ENCODE results near the gene SLC8A1.

DNA sequence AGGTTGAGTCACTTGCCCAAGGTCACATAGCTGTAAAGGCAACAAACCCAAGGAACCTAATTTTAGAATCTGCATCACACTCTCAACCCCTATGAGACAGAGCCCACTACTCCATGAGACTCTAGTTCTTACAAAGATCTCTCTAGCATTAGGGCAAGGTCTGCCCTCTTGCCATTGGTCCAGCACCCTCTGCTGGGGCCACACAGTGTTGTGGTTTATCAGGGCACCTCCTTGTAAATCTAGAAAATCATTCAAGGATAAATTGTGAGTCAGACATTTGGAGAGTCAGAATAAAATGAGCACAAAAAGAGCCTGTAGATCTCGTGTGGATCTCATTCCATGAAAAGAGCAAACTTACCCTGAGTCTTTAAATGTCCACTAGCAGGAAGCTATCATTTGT is 91.2 kb downstream of the SLC8A1 start:
- TF ChIP-seq, protein P1, sequence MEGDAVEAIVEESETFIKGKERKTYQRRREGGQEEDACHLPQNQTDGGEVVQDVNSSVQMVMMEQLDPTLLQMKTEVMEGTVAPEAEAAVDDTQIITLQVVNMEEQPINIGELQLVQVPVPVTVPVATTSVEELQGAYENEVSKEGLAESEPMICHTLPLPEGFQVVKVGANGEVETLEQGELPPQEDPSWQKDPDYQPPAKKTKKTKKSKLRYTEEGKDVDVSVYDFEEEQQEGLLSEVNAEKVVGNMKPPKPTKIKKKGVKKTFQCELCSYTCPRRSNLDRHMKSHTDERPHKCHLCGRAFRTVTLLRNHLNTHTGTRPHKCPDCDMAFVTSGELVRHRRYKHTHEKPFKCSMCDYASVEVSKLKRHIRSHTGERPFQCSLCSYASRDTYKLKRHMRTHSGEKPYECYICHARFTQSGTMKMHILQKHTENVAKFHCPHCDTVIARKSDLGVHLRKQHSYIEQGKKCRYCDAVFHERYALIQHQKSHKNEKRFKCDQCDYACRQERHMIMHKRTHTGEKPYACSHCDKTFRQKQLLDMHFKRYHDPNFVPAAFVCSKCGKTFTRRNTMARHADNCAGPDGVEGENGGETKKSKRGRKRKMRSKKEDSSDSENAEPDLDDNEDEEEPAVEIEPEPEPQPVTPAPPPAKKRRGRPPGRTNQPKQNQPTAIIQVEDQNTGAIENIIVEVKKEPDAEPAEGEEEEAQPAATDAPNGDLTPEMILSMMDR (IDR thresholded peaks at IDR 0.05): no peak
- no peak for TF ChIP-seq POLR2A (IDR thresholded peaks at IDR 0.05)

Measured in testis (tissue), 2 donors.